A549 (cell line): ENCODE results near the gene EIF5. TPM values are rescaled to one million over a fixed set of nuclear protein-coding genes. Genes with fewer than 3 reads are reported as not detected.
A peak's percentile ranks its signal among the peaks of the same experiment; 100 is the strongest.

Experiments
- ATAC-seq, 2 experiments: fragments of 200-7000 bp in 1 of 2; fragments of >200 bp in 1 of 2; cut with Nextera tagmentation in 1 of 2; cut with Tn5 transposase in 1 of 2; 3 replicates each; pipeline versions ENCODE4 v1.8.0 to v1.9.1; 2018 to 2020; ENCODE audit warnings: mild to moderate bottlenecking in 1 of 2, moderate library complexity in 1 of 2
- CTCF ChIA-PET: fragments of 300-600 bp; sonication (Branson Sonifier 250); formaldehyde crosslinking; extraction: SDS; loops from one replicate; lab custom pipeline; 2021; ENCODE audit warnings: antibody characterized with exemption, inconsistent platforms; lab: Yijun Ruan, JAX
- POLR2A ChIA-PET: fragments of 350-600 bp; formaldehyde crosslinking; extraction: SDS; loops from one replicate; lab custom pipeline; 2021; ENCODE audit warnings: antibody characterized with exemption, inconsistent platforms; lab: Yijun Ruan, JAX
- DNase-seq, 2 experiments: peaks; one replicate each; pipeline versions ENCODE4 v3.0.0 to v3.0.0-alpha.2; 2011 to 2016; ENCODE audit warnings: low read depth in 1 of 2, low spot score in 1 of 2
- FAIRE-seq: peaks from 2 replicates; lab custom pipeline; 2011; peaks lifted over from hg19 to GRCh38; lab: Jason Lieb, UNC
- H3K27ac ChIP-seq, 2 experiments: fragments of >200 bp; sonication (Bioruptor Twin); formaldehyde crosslinking; 3 replicates each; pipeline ENCODE4 v1.5.1; 2016 to 2017
- H3K4me1 ChIP-seq: fragments of >200 bp; sonication (Bioruptor Twin); formaldehyde crosslinking; 3 replicates; pipeline ENCODE4 v1.6.1; 2016
- H3K4me2 ChIP-seq: fragments of >200 bp; sonication (Bioruptor Twin); formaldehyde crosslinking; 3 replicates; pipeline ENCODE4 v1.6.1; 2016
- H3K4me3 ChIP-seq: fragments of >200 bp; sonication (Bioruptor Twin); formaldehyde crosslinking; 3 replicates; pipeline ENCODE4 v1.5.1; 2016
- H3K9me3 ChIP-seq: fragments of >200 bp; sonication (Bioruptor Twin); formaldehyde crosslinking; 3 replicates; pipeline ENCODE4 v1.6.1; 2016
- EHMT2 ChIP-seq: fragments of 200-600 bp; sonication (generic); IDR thresholded peaks from 2 replicates; pipeline ENCODE4 v1.6.1; 2016; ENCODE audit warnings: antibody characterized with exemption, low read depth, mild to moderate bottlenecking, moderate library complexity
- HOXA7 ChIP-seq: fragments of 250-450 bp; sonication (Bioruptor Pico); IDR thresholded peaks from 2 replicates; pipeline ENCODE4 v1.5.0; 2020; ENCODE audit warnings: mild to moderate bottlenecking, moderate library complexity
- HOXB5 ChIP-seq: fragments of 250-450 bp; sonication (Bioruptor Pico); IDR thresholded peaks from 2 replicates; pipeline ENCODE4 v1.5.0; 2020; ENCODE audit warnings: mild to moderate bottlenecking, moderate library complexity
- JUNB ChIP-seq: fragments of >200 bp; sonication (Bioruptor Twin); formaldehyde crosslinking; IDR thresholded peaks from 2 replicates; pipeline ENCODE4 v1.6.1; 2016
- MAZ ChIP-seq: fragments of 150-350 bp; IDR thresholded peaks from 2 replicates; pipeline ENCODE4 v1.6.1; 2014; ENCODE audit warnings: antibody characterized with exemption, low read depth, low read length, borderline replicate concordance
- RAD21 ChIP-seq, 2 experiments: fragments of >200 bp in 1 of 2; sonication (Bioruptor Twin) in 1 of 2; formaldehyde crosslinking in 1 of 2; IDR thresholded peaks in 1 of 2; conservative IDR thresholded peaks in 1 of 2; 2 replicates in 1 of 2; 3 replicates in 1 of 2; pipeline ENCODE4 v1.6.1; 2012 to 2018; ENCODE audit warnings: inconsistent platforms in 1 of 2
- RARB ChIP-seq: fragments of 250-450 bp; sonication (Bioruptor Pico); IDR thresholded peaks from 2 replicates; pipeline ENCODE4 v1.8.0; 2021; ENCODE audit warnings: mild to moderate bottlenecking, moderate library complexity
- SMC3 ChIP-seq: fragments of >200 bp; sonication (Bioruptor Twin); formaldehyde crosslinking; IDR thresholded peaks from 3 replicates; pipeline ENCODE4 v1.6.1; 2018; ENCODE audit warnings: inconsistent platforms
- TFCP2L1 ChIP-seq: fragments of 250-450 bp; sonication (Bioruptor Pico); IDR thresholded peaks from 2 replicates; pipeline ENCODE4 v1.5.0; 2021; ENCODE audit warnings: mild to moderate bottlenecking
- ZNF302 ChIP-seq: fragments of 250-450 bp; sonication (Bioruptor Pico); IDR thresholded peaks from 2 replicates; pipeline ENCODE4 v1.9.0; 2021; ENCODE audit warnings: inconsistent platforms, mild to moderate bottlenecking, moderate library complexity
- WGBS: methylation state at CpG from one replicate; pipeline ENCODE4 v1.1.6; 2017; ENCODE audit errors: missing lambda C conversion rate; 5-methylcytosine and 5-hydroxymethylcytosine counted together
- polyA plus RNA-seq, 4 experiments: library from polyadenylated mRNA; depleted of rRNA in 3 of 4; stranded (reverse); fragments of >200 nt; fragmentation: RNase III in 1 of 4; extraction: RNeasy Plus Mini Kit Qiagen cat#74134 plus additional on column Dnase treatment in 1 of 4; gene quantifications; 2 replicates in 3 of 4; 3 replicates in 1 of 4; pipeline ENCODE4 v1.2.3, GENCODE V29; 2011 to 2017
- TF ChIP-seq, protein P1 (sequence below): fragments of 250-450 bp; sonication (Bioruptor Pico); IDR thresholded peaks from 2 replicates; pipeline ENCODE4 v1.5.0; 2021; ENCODE audit warnings: mild to moderate bottlenecking, moderate library complexity, borderline replicate concordance
- TF ChIP-seq, protein P2 (sequence below): fragments of >200 bp; sonication (Bioruptor Twin); formaldehyde crosslinking; IDR thresholded peaks from 2 replicates; pipeline ENCODE4 v1.6.1; 2016
- TF ChIP-seq, protein P3 (sequence below): fragments of >200 bp; sonication (Bioruptor Twin); formaldehyde crosslinking; IDR thresholded peaks from 3 replicates; pipeline ENCODE4 v1.6.1; 2016
- TF ChIP-seq, protein P4 (sequence below): fragments of >200 bp; sonication (Bioruptor Twin); formaldehyde crosslinking; IDR thresholded peaks from 3 replicates; pipeline ENCODE4 v1.5.1; 2016
- TF ChIP-seq, protein P5 (sequence below): fragments of 150-350 bp; IDR thresholded peaks from 2 replicates; pipeline ENCODE4 v1.6.1; 2014; ENCODE audit warnings: low read depth, mild to moderate bottlenecking, low read length
- TF ChIP-seq, protein P6 (sequence below): IDR thresholded peaks from 2 replicates; pipeline ENCODE4 v1.6.1; 2012

Gene EIF5
- polyA plus RNA-seq, 2 of the 4 experiments (the other 2 are of a cell fraction): 276 to 591 TPM

DNA sequence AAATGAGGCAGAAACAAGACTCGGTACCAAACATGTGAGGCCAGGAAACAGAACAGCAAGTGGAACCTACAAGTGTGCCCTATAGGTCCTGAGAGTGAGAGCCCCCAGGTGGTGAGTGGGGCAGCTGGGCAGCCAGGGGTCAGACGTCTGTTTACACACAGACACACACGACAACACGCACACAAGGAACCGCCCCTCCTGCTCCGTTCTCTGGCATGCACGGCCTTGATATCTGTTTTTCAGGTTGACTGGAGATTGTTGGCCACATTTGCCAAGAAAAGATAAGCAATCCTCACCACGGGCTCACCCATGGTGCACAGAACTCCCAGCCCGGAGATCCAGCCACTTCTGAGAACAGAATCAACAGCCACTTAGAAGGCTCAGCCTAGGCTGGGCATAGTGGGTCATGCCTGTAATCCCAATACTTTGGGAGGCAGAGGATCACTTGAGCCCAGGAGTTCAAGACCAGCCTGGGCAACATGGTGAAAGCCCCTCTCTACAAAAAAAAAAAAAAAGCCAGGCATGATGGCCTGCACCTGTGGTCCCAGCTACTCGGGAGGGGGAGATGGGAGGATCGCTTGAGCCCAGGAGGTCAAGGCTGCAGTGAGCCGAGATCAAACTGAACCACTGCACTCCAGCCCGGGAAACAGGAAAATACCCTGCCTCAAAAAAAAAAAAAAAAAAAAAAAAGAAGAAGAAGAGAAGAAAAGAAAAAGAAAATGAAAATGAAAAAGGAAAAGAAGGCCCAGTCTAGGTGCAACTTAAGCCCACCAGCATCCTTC lies 19.4 kb upstream of the EIF5 start:
- 71% methylated on average over 13 of the region's 13 CpGs for WGBS
- ChIA-PET POLR2A (no interaction called here), CTCF (interaction anchor here (1.0 to 1.3 kb wide), 2 partner anchors 22 to 210 kb away, joined by 3 to 6 read pairs; no protein-coding TSS in a partner anchor)
- no peak overlapping the region for H3K27ac ChIP-seq
- no peak overlapping the region for H3K4me2 ChIP-seq
- ATAC-seq: no peak
- DNase-seq: no peak
- TF ChIP-seq JUNB (no peak), TFCP2L1 (no peak), HOXA7 (CRISPR knock-in tag) (no peak), HOXB5 (no peak), ZNF302 (no peak), MAZ (no peak)
- TF ChIP-seq, protein P1, sequence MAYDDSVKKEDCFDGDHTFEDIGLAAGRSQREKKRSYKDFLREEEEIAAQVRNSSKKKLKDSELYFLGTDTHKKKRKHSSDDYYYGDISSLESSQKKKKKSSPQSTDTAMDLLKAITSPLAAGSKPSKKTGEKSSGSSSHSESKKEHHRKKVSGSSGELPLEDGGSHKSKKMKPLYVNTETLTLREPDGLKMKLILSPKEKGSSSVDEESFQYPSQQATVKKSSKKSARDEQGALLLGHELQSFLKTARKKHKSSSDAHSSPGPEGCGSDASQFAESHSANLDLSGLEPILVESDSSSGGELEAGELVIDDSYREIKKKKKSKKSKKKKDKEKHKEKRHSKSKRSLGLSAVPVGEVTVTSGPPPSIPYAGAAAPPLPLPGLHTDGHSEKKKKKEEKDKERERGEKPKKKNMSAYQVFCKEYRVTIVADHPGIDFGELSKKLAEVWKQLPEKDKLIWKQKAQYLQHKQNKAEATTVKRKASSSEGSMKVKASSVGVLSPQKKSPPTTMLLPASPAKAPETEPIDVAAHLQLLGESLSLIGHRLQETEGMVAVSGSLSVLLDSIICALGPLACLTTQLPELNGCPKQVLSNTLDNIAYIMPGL (CRISPR knock-in tag): no peak
- TF ChIP-seq, protein P2, sequence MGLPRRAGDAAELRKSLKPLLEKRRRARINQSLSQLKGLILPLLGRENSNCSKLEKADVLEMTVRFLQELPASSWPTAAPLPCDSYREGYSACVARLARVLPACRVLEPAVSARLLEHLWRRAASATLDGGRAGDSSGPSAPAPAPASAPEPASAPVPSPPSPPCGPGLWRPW: no peak
- no peaks in the 10 kb centered on the region for H3K9me3 ChIP-seq
- no peak for FAIRE-seq
- no peaks in the 10 kb centered on the region for H3K4me1 ChIP-seq
- no peak overlapping the region for H3K4me3 ChIP-seq

DNA sequence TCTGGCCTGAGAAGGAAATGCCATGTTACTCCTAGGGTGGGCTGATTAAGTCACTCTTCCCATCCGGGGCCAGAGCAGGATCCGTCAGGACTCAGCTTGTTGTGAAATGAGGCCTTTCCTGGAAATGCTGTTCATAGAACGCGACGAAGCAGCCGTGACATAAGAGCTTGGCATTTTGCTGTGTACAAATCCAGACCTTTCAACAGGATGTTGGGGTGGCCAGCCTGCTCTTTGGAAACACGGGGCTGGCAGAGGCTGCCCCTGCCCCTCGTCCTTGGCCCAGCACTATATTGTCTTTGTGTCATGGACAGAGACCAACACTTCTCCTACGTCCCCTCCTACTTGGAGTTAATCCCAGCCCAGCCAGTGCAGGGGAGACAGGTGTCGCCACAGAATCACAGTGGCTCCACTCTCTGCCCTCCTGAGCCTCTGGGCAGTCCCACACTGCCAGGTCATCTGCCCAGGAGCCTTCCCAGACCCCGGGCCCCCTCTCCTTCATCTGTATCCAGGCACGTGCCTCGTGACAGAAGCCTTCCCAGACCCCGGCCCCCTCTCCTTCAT lies 18.6 kb upstream of the EIF5 start:
- TF ChIP-seq, protein P3, sequence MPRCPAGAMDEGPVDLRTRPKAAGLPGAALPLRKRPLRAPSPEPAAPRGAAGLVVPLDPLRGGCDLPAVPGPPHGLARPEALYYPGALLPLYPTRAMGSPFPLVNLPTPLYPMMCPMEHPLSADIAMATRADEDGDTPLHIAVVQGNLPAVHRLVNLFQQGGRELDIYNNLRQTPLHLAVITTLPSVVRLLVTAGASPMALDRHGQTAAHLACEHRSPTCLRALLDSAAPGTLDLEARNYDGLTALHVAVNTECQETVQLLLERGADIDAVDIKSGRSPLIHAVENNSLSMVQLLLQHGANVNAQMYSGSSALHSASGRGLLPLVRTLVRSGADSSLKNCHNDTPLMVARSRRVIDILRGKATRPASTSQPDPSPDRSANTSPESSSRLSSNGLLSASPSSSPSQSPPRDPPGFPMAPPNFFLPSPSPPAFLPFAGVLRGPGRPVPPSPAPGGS: no peak
- no peak for TF ChIP-seq RAD21 (conservative IDR thresholded peaks at IDR 0.05 in 1 of 2, IDR thresholded peaks at IDR 0.05 in 1 of 2)
- no peak for TF ChIP-seq SMC3
- TF ChIP-seq, protein P4, sequence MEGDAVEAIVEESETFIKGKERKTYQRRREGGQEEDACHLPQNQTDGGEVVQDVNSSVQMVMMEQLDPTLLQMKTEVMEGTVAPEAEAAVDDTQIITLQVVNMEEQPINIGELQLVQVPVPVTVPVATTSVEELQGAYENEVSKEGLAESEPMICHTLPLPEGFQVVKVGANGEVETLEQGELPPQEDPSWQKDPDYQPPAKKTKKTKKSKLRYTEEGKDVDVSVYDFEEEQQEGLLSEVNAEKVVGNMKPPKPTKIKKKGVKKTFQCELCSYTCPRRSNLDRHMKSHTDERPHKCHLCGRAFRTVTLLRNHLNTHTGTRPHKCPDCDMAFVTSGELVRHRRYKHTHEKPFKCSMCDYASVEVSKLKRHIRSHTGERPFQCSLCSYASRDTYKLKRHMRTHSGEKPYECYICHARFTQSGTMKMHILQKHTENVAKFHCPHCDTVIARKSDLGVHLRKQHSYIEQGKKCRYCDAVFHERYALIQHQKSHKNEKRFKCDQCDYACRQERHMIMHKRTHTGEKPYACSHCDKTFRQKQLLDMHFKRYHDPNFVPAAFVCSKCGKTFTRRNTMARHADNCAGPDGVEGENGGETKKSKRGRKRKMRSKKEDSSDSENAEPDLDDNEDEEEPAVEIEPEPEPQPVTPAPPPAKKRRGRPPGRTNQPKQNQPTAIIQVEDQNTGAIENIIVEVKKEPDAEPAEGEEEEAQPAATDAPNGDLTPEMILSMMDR: no peak
- no peak for TF ChIP-seq RARB (CRISPR knock-in tag)
- TF ChIP-seq, protein P5, sequence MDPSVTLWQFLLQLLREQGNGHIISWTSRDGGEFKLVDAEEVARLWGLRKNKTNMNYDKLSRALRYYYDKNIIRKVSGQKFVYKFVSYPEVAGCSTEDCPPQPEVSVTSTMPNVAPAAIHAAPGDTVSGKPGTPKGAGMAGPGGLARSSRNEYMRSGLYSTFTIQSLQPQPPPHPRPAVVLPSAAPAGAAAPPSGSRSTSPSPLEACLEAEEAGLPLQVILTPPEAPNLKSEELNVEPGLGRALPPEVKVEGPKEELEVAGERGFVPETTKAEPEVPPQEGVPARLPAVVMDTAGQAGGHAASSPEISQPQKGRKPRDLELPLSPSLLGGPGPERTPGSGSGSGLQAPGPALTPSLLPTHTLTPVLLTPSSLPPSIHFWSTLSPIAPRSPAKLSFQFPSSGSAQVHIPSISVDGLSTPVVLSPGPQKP: no peak
- TF ChIP-seq, protein P6, sequence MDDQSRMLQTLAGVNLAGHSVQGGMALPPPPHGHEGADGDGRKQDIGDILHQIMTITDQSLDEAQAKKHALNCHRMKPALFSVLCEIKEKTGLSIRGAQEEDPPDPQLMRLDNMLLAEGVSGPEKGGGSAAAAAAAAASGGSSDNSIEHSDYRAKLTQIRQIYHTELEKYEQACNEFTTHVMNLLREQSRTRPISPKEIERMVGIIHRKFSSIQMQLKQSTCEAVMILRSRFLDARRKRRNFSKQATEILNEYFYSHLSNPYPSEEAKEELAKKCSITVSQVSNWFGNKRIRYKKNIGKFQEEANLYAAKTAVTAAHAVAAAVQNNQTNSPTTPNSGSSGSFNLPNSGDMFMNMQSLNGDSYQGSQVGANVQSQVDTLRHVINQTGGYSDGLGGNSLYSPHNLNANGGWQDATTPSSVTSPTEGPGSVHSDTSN: no peak
- no peak for TF ChIP-seq EHMT2
- no peak overlapping the region for H3K4me2 ChIP-seq
- H3K4me3 ChIP-seq: no peak overlapping the region
- ATAC-seq (peak in 1 of 2 experiments; percentile 35; a peak in 2 of 6 replicates), FAIRE-seq (no peak), DNase-seq (no peak)
- ChIA-PET POLR2A (no interaction called here), CTCF (no interaction called here)
- no peaks in the 10 kb centered on the region for H3K4me1 ChIP-seq
- no peak overlapping the region for H3K27ac ChIP-seq
- WGBS: 78% methylated on average over 13 of the region's 14 CpGs
- no peaks in the 10 kb centered on the region for H3K9me3 ChIP-seq
